Stomach (tissue), 9 donors: Measurements from ENCODE around the gene FOXO3. TPM values are rescaled to one million over a fixed set of nuclear protein-coding genes. Genes with fewer than 3 reads are reported as not detected.
A peak's percentile ranks its signal among the peaks of the same experiment; 100 is the strongest.

Source experiments
- DNase-seq, 2 donors: peaks; one replicate each; pipeline versions ENCODE4 v3.0.0 to v3.0.0-alpha.2; 2013 to 2019
- H3K27ac ChIP-seq, 5 donors: fragments of 200-600 bp in 4 of 5; sonication (generic) in 4 of 5; one replicate each; pipeline ENCODE4 v1.5.1; 2013 to 2019; ENCODE audit warnings: mild to moderate bottlenecking in 1 of 5, moderate library complexity in 1 of 5
- H3K27me3 ChIP-seq, 3 donors: fragments of 200-600 bp; sonication (generic); one replicate each; pipeline ENCODE4 v1.5.1; 2017 to 2019; ENCODE audit warnings: mixed run types in 1 of 3
- H3K36me3 ChIP-seq, 4 donors: fragments of 200-600 bp; sonication (generic); 1 replicate in 3 of 4; 2 replicates in 1 of 4; pipeline ENCODE4 v1.5.1; 2016 to 2019
- H3K4me1 ChIP-seq, 4 donors: fragments of 200-600 bp; sonication (generic); one replicate each; pipeline ENCODE4 v1.5.1; 2016 to 2019
- H3K4me3 ChIP-seq, 4 donors: fragments of 200-600 bp; sonication (generic) in 3 of 4; one replicate each; pipeline ENCODE4 v1.5.1; 2016 to 2019; ENCODE audit warnings: mild to moderate bottlenecking in 1 of 4
- H3K9me3 ChIP-seq, 4 donors: fragments of 200-600 bp; sonication (generic); one replicate each; pipeline ENCODE4 v1.5.1; 2016 to 2019
- CTCF ChIP-seq, 7 experiments: fragments of 450-650 bp in 4 of 7; fragments of 200-600 bp in 3 of 7; sonication (generic) in 3 of 7; IDR thresholded peaks; one replicate each; pipeline ENCODE4 v1.5.1; 2016 to 2019; ENCODE audit warnings: antibody characterized with exemption in 7 of 7, control low read depth in 2 of 7, mild to moderate bottlenecking in 1 of 7
- EP300 ChIP-seq: sonication (generic); formaldehyde crosslinking; IDR thresholded peaks from one replicate; pipeline ENCODE4 v1.6.1; 2017; ENCODE audit warnings: antibody characterized with exemption
- POLR2A ChIP-seq, 4 donors: fragments of 450-650 bp; IDR thresholded peaks; one replicate each; pipeline ENCODE4 v1.6.1; 2016; ENCODE audit warnings: antibody characterized with exemption in 4 of 4, control low read depth in 2 of 4, mild to moderate bottlenecking in 1 of 4, moderate library complexity in 1 of 4
- POLR2AphosphoS5 ChIP-seq, 3 donors: sonication (generic); formaldehyde crosslinking; IDR thresholded peaks; one replicate each; pipeline ENCODE4 v1.6.1; 2016; ENCODE audit warnings: antibody characterized with exemption in 3 of 3
- WGBS, 5 donors: extraction: QIAGEN DNeasy Blood & Tissue Kit in 3 of 5; methylation state at CpG; one replicate each; pipeline versions ENCODE4 v1.1.5 to v1.1.7; 2013 to 2018; 5-methylcytosine and 5-hydroxymethylcytosine counted together
- intact Hi-C: fragments of 100-400 bp; cut with DNase I; formaldehyde crosslinking; loops from one replicate; pipeline ENCODE4 v1.15.1; 2023; ENCODE audit warnings: low total_unique reads
- polyA plus RNA-seq, 3 donors: library from polyadenylated mRNA; stranded (reverse); fragments of 200-250 nt; gene quantifications; one replicate each; pipeline ENCODE4 v1.2.3, GENCODE V29; 2013
- total RNA-seq, 5 donors: library from RNA; depleted of rRNA; stranded (reverse); fragments of >200 nt; gene quantifications; one replicate each; pipeline versions ENCODE4 v1.1.0 to v1.2.3, GENCODE V29; 2014 to 2016
- donor health status: healthy with polysubstance abuse.
- donor health status: Bipolar disorder and iron deficiency.
- donor health status: healthy.

The FOXO3 gene
- total and polyA plus RNA-seq, 8 donors, result 13.0 to 89.8 (median 42.1) TPM

DNA sequence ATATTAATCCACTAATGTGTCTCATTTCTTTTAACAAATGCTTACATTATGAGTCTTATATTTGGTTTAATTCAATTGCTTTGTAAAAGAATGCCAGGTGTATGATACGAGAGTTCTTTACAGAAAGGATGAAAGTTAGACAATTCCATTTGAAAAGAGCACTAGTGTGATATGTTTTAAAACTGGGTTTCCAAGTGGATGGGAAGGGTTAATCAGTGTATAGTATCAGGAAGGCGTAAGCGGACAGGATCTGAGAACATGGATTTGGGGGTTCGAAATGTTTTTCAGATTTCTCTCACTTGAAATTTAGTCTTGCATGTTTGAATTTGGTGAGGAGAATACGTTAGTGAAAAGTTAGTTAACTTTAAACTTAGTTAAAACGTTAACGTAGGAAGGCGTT, 2.6 kb downstream of the FOXO3 start:
- peaks cover 35 to 61% (median 57%) of the 10 kb centered on the region in 4 donors for H3K4me1 ChIP-seq
- peak overlapping the region; percentile 89 to 96 (median 92) for H3K4me3 ChIP-seq
- intact Hi-C loops, result no loop called here
- no peak for TF ChIP-seq POLR2AphosphoS5 (IDR thresholded peaks at IDR 0.05)
- no peak for TF ChIP-seq CTCF (IDR thresholded peaks at IDR 0.05)
- no peak for TF ChIP-seq POLR2A (IDR thresholded peaks at IDR 0.05)
- no peak for TF ChIP-seq EP300
- H3K27me3 ChIP-seq, result no peaks in the 10 kb centered on the region
- no peaks in the 10 kb centered on the region for H3K9me3 ChIP-seq
- no peak for DNase-seq
- peaks cover 11 to 24% (median 17%) of the 10 kb centered on the region in 4 donors for H3K36me3 ChIP-seq
- H3K27ac ChIP-seq, result peak overlapping the region in 4 of 5 donors; percentile 99 to 100 (median 100)
- 53 to 66% (median 55%) methylated on average over 8 of the region's 8 CpGs for WGBS, 5 donors

GRCh38 chr6:108564178-108564577, 3.5 kb downstream of the FOXO3 start:
- H3K4me1 ChIP-seq, result peaks cover 38 to 68% (median 64%) of the 10 kb centered on the region in 4 donors
- peak overlapping the region in 4 of 5 donors; percentile 99 to 100 (median 100) for H3K27ac ChIP-seq
- H3K36me3 ChIP-seq, result peaks cover 16 to 33% (median 26%) of the 10 kb centered on the region in 4 donors
- H3K4me3 ChIP-seq, result peak overlapping the region; percentile 89 to 96 (median 92)
- no peaks in the 10 kb centered on the region for H3K27me3 ChIP-seq
- WGBS, 5 donors, result 17 to 39% (median 27%) methylated on average over 3 of the region's 3 CpGs
- no peak for TF ChIP-seq EP300
- TF ChIP-seq POLR2AphosphoS5 (IDR thresholded peaks at IDR 0.05), result peak; percentile 6 to 49 (median 23)
- TF ChIP-seq CTCF (IDR thresholded peaks at IDR 0.05), result no peak
- intact Hi-C loops, result no loop called here
- no peak for DNase-seq
- no peaks in the 10 kb centered on the region for H3K9me3 ChIP-seq

GRCh38 chr6:108565091-108565766, 4.5 kb downstream of the FOXO3 start:
- H3K4me1 ChIP-seq, result peaks cover 38 to 77% (median 68%) of the 10 kb centered on the region in 4 donors
- DNase-seq, result peak in 1 of 2 donors; percentile 46
- intact Hi-C loops, result no loop called here
- no peaks in the 10 kb centered on the region for H3K9me3 ChIP-seq
- peak overlapping the region; percentile 89 to 96 (median 92) for H3K4me3 ChIP-seq
- H3K36me3 ChIP-seq, result peaks cover 20 to 44% (median 37%) of the 10 kb centered on the region in 4 donors
- TF ChIP-seq POLR2A (IDR thresholded peaks at IDR 0.05) (no peak), POLR2AphosphoS5 (IDR thresholded peaks at IDR 0.05) (no peak), CTCF (IDR thresholded peaks at IDR 0.05) (no peak)
- H3K27ac ChIP-seq, result peak overlapping the region; percentile 57 to 100 (median 100)
- no peaks in the 10 kb centered on the region for H3K27me3 ChIP-seq
- 21 to 29% (median 27%) methylated on average over 4 of the region's 4 CpGs for WGBS, 5 donors

GRCh38 chr6:108565893-108566292, 5.2 kb downstream of the FOXO3 start:
- peak; percentile 75 to 91 (median 78) for TF ChIP-seq POLR2AphosphoS5 (IDR thresholded peaks at IDR 0.05)
- TF ChIP-seq EP300, result no peak
- TF ChIP-seq POLR2A (IDR thresholded peaks at IDR 0.05), result no peak
- no peak for TF ChIP-seq CTCF (IDR thresholded peaks at IDR 0.05)
- Histone ChIP-seq H3K36me3 (peaks cover 26 to 50% (median 43%) of the 10 kb centered on the region in 4 donors), H3K27me3 (no peaks in the 10 kb centered on the region), H3K9me3 (no peaks in the 10 kb centered on the region), H3K4me3 (peak overlapping the region in 3 of 4 donors; percentile 89 to 92 (median 91)), H3K4me1 (peaks cover 38 to 83% (median 71%) of the 10 kb centered on the region in 4 donors), H3K27ac (peak overlapping the region in 4 of 5 donors; percentile 99 to 100 (median 100))
- peak in 1 of 2 donors; percentile 76 for DNase-seq
- 10 to 17% (median 14%) methylated on average over 4 of the region's 4 CpGs for WGBS, 5 donors
- intact Hi-C loops, result no loop called here
